Gastroesophageal sphincter (tissue), 4 donors: ENCODE results near the gene FAM136A. TPM values are rescaled to one million over a fixed set of nuclear protein-coding genes. Genes with fewer than 3 reads are reported as not detected.
A peak's percentile ranks its signal among the peaks of the same experiment; 100 is the strongest.

ENCODE experiments used
- ATAC-seq: fragments of 150-250 bp; one replicate; pipeline ENCODE4 v1.9.1; 2016; ENCODE audit warnings: mild to moderate bottlenecking, moderate library complexity
- H3K27ac ChIP-seq, 4 donors: fragments of 200-600 bp; sonication (generic) in 3 of 4; 1 replicate in 3 of 4; 2 replicates in 1 of 4; pipeline ENCODE4 v1.5.1; 2016 to 2019
- H3K27me3 ChIP-seq: fragments of 200-600 bp; sonication (generic); one replicate; pipeline ENCODE4 v1.5.1; 2019
- H3K36me3 ChIP-seq, 2 donors: fragments of 200-600 bp; sonication (generic); one replicate each; pipeline ENCODE4 v1.5.1; 2019; ENCODE audit warnings: control low read depth in 1 of 2
- H3K4me1 ChIP-seq, 3 donors: fragments of 200-600 bp; sonication (generic); 1 replicate in 2 of 3; 2 replicates in 1 of 3; pipeline ENCODE4 v1.5.1; 2016 to 2019; ENCODE audit warnings: control low read depth in 2 of 3
- H3K4me3 ChIP-seq, 2 donors: fragments of 200-600 bp; sonication (generic); one replicate each; pipeline ENCODE4 v1.5.1; 2019; ENCODE audit warnings: mild to moderate bottlenecking in 1 of 2, moderate library complexity in 1 of 2
- H3K9me3 ChIP-seq, 3 donors: fragments of 200-600 bp; sonication (generic); one replicate each; pipeline ENCODE4 v1.5.1; 2017 to 2019; ENCODE audit warnings: control low read depth in 2 of 3
- CTCF ChIP-seq, 4 experiments: fragments of 200-600 bp in 2 of 4; fragments of 450-650 bp in 2 of 4; sonication (generic) in 1 of 4; IDR thresholded peaks; one replicate each; pipeline ENCODE4 v1.5.1; 2017 to 2019; ENCODE audit warnings: antibody characterized with exemption in 4 of 4, mild to moderate bottlenecking in 2 of 4, moderate library complexity in 2 of 4
- EP300 ChIP-seq: sonication (generic); formaldehyde crosslinking; IDR thresholded peaks from one replicate; pipeline ENCODE4 v1.6.1; 2017; ENCODE audit warnings: antibody characterized with exemption, mild to moderate bottlenecking
- POLR2A ChIP-seq, 2 donors: fragments of 450-650 bp; IDR thresholded peaks; one replicate each; pipeline ENCODE4 v1.6.1; 2017; ENCODE audit warnings: antibody characterized with exemption in 2 of 2, mild to moderate bottlenecking in 2 of 2, moderate library complexity in 1 of 2
- POLR2AphosphoS5 ChIP-seq: sonication (generic); formaldehyde crosslinking; IDR thresholded peaks from one replicate; pipeline ENCODE4 v1.6.1; 2017; ENCODE audit warnings: antibody characterized with exemption
- WGBS, 2 donors: methylation state at CpG; one replicate each; pipeline ENCODE4 v1.1.5; 2018; ENCODE audit warnings: low coverage in 1 of 2; 5-methylcytosine and 5-hydroxymethylcytosine counted together
- total RNA-seq, 4 donors: library from RNA; depleted of rRNA; stranded (reverse); fragments of >200 nt; gene quantifications; one replicate each; pipeline ENCODE4 v1.1.0, GENCODE V29; 2016

Gene FAM136A
- total RNA-seq, 4 donors from 2014 or later: 17.9 to 33.0 (median 27.0) TPM

- H3K27ac ChIP-seq: no peak overlapping the region
- no peaks in the 10 kb centered on the region for H3K4me1 ChIP-seq
- H3K36me3 ChIP-seq: no peaks in the 10 kb centered on the region
- H3K4me3 ChIP-seq: no peak overlapping the region
- ATAC-seq: no peak
- peaks cover 24% of the 10 kb centered on the region for H3K27me3 ChIP-seq
- no peak for TF ChIP-seq POLR2AphosphoS5
- no peak for TF ChIP-seq POLR2A (IDR thresholded peaks at IDR 0.05)
- no peak for TF ChIP-seq CTCF (IDR thresholded peaks at IDR 0.05)
- no peaks in the 10 kb centered on the region for H3K9me3 ChIP-seq
Observed at GRCh38 chr2:70341477-70341765, 39.6 kb upstream of the FAM136A start.

- no peak overlapping the region for H3K4me3 ChIP-seq
- no peaks in the 10 kb centered on the region for H3K9me3 ChIP-seq
- no peak for TF ChIP-seq EP300
- TF ChIP-seq CTCF (IDR thresholded peaks at IDR 0.05): peak in 3 of 4 experiments; percentile 23 to 64 (median 25)
- no peak for TF ChIP-seq POLR2A (IDR thresholded peaks at IDR 0.05)
- TF ChIP-seq POLR2AphosphoS5: no peak
- no peaks in the 10 kb centered on the region for H3K4me1 ChIP-seq
- ATAC-seq: no peak
- H3K36me3 ChIP-seq: no peaks in the 10 kb centered on the region
- WGBS, 2 donors: 15 to 24% methylated on average over 6 to 7 of the region's 7 CpGs
- H3K27ac ChIP-seq: no peak overlapping the region
- H3K27me3 ChIP-seq: peaks cover 25% of the 10 kb centered on the region
Observed at GRCh38 chr2:70340761-70341476, 39.1 kb upstream of the FAM136A start.

GRCh38 chr2:70340075-70340474 lies 38.2 kb upstream of the FAM136A start:
- Histone ChIP-seq H3K4me3 (no peak overlapping the region), H3K27me3 (peaks cover 25% of the 10 kb centered on the region), H3K9me3 (no peaks in the 10 kb centered on the region), H3K27ac (no peak overlapping the region), H3K36me3 (no peaks in the 10 kb centered on the region), H3K4me1 (no peaks in the 10 kb centered on the region)
- TF ChIP-seq CTCF (IDR thresholded peaks at IDR 0.05) (no peak), EP300 (no peak), POLR2AphosphoS5 (no peak), POLR2A (IDR thresholded peaks at IDR 0.05) (no peak)
- WGBS, 2 donors: 63 to 72% methylated on average over 3 to 4 of the region's 4 CpGs
- ATAC-seq: no peak

- Histone ChIP-seq H3K36me3 (no peaks in the 10 kb centered on the region), H3K27me3 (peaks cover 10% of the 10 kb centered on the region), H3K27ac (no peak overlapping the region), H3K4me3 (no peak overlapping the region), H3K9me3 (no peaks in the 10 kb centered on the region), H3K4me1 (no peaks in the 10 kb centered on the region)
- no peak for ATAC-seq
- 76 to 91% methylated on average over 3 to 4 of the region's 4 CpGs for WGBS, 2 donors
- TF ChIP-seq POLR2AphosphoS5 (no peak), CTCF (IDR thresholded peaks at IDR 0.05) (no peak), EP300 (no peak), POLR2A (IDR thresholded peaks at IDR 0.05) (no peak)
Observed at GRCh38 chr2:70336552-70336951, 34.7 kb upstream of the FAM136A start.

- H3K27ac ChIP-seq: no peak overlapping the region
- no peaks in the 10 kb centered on the region for H3K36me3 ChIP-seq
- ATAC-seq: no peak
- TF ChIP-seq CTCF (IDR thresholded peaks at IDR 0.05): no peak
- TF ChIP-seq EP300: no peak
- TF ChIP-seq POLR2A (IDR thresholded peaks at IDR 0.05): no peak
- TF ChIP-seq POLR2AphosphoS5: no peak
- no peaks in the 10 kb centered on the region for H3K4me1 ChIP-seq
- H3K27me3 ChIP-seq: peaks cover 7% of the 10 kb centered on the region
- no peak overlapping the region for H3K4me3 ChIP-seq
- WGBS, 2 donors: 77% methylated on average over 4 of the region's 7 CpGs
- no peaks in the 10 kb centered on the region for H3K9me3 ChIP-seq
Observed at GRCh38 chr2:70331012-70331411, 29.1 kb upstream of the FAM136A start.
